Karpas-422 (cell line): ENCODE measurements around the gene EDIL3. TPM values are rescaled to one million over a fixed set of nuclear protein-coding genes. Genes with fewer than 3 reads are reported as not detected.

Experiments used
- DNase-seq: peaks from one replicate; pipeline ENCODE4 v3.0.0-alpha.2; 2015
- H2AFZ ChIP-seq: fragments of 200-600 bp; sonication (generic); 2 replicates; pipeline ENCODE4 v1.6.1; 2014; ENCODE audit warnings: antibody characterized with exemption, low read length, mixed read lengths
- H3K27ac ChIP-seq: fragments of 200-600 bp; sonication (generic); 2 replicates; pipeline ENCODE4 v1.5.1; 2014; ENCODE audit warnings: mild to moderate bottlenecking, low read length, moderate library complexity
- H3K27me3 ChIP-seq: fragments of 200-600 bp; sonication (generic); 2 replicates; pipeline ENCODE4 v1.6.1; 2014; ENCODE audit warnings: low read length, mixed read lengths
- H3K36me3 ChIP-seq: fragments of 200-600 bp; sonication (generic); 2 replicates; pipeline ENCODE4 v1.6.1; 2014; ENCODE audit warnings: low read length, mixed read lengths; ENCODE audit not compliant: insufficient read depth
- H3K4me1 ChIP-seq: fragments of 200-600 bp; sonication (generic); 2 replicates; pipeline ENCODE4 v1.6.1; 2014; ENCODE audit warnings: mild to moderate bottlenecking, low read length, mixed read lengths
- H3K4me2 ChIP-seq: fragments of 200-600 bp; sonication (generic); 2 replicates; pipeline ENCODE4 v1.6.1; 2014; ENCODE audit warnings: low read length, low read depth, mild to moderate bottlenecking; ENCODE audit not compliant: poor library complexity, severe bottlenecking
- H3K4me3 ChIP-seq: fragments of 200-600 bp; sonication (generic); 2 replicates; pipeline ENCODE4 v1.5.1; 2014; ENCODE audit warnings: mild to moderate bottlenecking, antibody characterized with exemption, low read length, mixed read lengths
- H3K79me2 ChIP-seq: fragments of 200-600 bp; sonication (generic); 2 replicates; pipeline ENCODE4 v1.6.1; 2014; ENCODE audit warnings: mild to moderate bottlenecking, low read length, mixed read lengths
- H3K9ac ChIP-seq: fragments of 200-600 bp; sonication (generic); 2 replicates; pipeline ENCODE4 v1.6.0; 2014; ENCODE audit warnings: low read length
- H3K9me2 ChIP-seq: fragments of 200-600 bp; sonication (generic), shearing (Covaris generic); replicated peaks from 2 replicates; pipeline ENCODE4 v1.6.0; 2014; ENCODE audit warnings: mild to moderate bottlenecking, low read length, moderate library complexity; ENCODE audit not compliant: insufficient read depth
- H3K9me3 ChIP-seq: fragments of 300-700, 200-600 bp; sonication (generic); 2 replicates; pipeline ENCODE4 v1.6.1; 2014; ENCODE audit warnings: low read length, mixed read lengths
- H4K20me1 ChIP-seq: fragments of 200-600 bp; sonication (generic); 2 replicates; pipeline ENCODE4 v1.6.1; 2014; ENCODE audit warnings: mild to moderate bottlenecking, antibody characterized with exemption, low read length, low read depth; ENCODE audit not compliant: insufficient read depth
- small RNA-seq: library from RNA; depleted of rRNA; stranded (forward); fragments of <200 nt; gene quantifications from one replicate; pipeline ENCODE3, GENCODE V24; 2014
- total RNA-seq: library from RNA; depleted of rRNA; stranded (reverse); fragments of >200 nt; shearing (Covaris generic); gene quantifications from 2 replicates; pipeline ENCODE4 v1.2.3, GENCODE V29; 2014; ENCODE audit warnings: low replicate concordance

Gene EDIL3
- total RNA-seq, 1 experiment from 2014 or later, result not detected

DNA sequence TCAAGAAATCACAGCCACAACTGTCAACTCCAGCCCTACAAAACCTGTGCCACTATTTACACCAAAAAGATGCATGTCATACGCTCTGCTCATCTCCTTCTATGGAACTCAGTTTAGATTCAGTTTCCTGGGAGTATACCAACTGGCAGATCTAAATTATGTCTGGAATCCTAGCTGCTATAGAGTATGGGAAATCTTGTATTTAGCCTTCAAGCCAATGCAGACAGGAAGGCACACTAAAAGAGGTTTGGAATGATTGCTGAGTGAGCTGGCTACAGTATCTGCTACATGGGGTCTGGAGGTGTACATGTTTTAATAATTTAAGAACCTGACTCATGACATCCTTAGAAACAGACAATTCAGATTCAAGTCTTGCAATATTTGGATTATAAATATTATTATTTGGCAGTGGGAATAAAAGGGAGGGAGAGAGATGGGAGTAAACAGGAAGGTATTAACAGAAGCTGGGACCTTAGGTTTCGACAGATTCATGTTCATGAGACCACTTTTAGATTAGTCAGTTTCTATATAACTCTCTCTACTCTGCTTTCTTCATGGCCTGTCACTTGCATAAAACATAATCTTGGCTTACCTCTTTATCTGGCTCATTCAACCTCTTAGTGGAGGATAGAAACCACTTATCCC, 485.2 kb downstream of the EDIL3 start:
- Histone ChIP-seq H3K27me3 (no peaks in the 10 kb centered on the region), H3K9me2 (0 out of 2 replicates have a peak, but pooled peaks cover 4% of the 10 kb centered on the region), H3K4me1 (no peaks in the 10 kb centered on the region), H3K36me3 (no peaks in the 10 kb centered on the region), H3K9ac (no peak overlapping the region), H3K79me2 (no peaks in the 10 kb centered on the region), H3K9me3 (no peaks in the 10 kb centered on the region), H3K27ac (no peak overlapping the region), H3K4me2 (no peak overlapping the region), H4K20me1 (no peaks in the 10 kb centered on the region), H2AFZ (no peak overlapping the region), H3K4me3 (no peak overlapping the region)
- no peak for DNase-seq

DNA sequence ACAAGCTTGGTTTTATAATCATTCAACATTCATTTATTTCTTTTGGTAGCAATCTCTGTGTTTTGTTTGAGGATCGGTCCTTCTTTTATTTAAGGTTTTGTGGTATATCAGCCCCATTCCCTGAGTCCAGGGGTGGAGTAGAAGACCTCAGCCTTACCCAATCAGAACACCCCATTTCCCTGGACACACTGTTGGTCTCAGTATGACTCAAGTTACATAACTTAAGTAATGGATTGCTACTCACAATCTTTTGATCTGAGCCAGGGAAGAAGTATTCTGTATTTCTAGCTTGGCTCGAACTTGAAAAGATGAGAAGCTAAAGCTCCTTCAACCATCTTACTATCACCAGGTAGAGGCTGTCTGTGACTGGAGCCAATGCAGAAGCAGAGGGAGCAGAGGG, 488.8 kb downstream of the EDIL3 start:
- no peaks in the 10 kb centered on the region for H3K4me1 ChIP-seq
- no peak overlapping the region for H3K4me3 ChIP-seq
- no peaks in the 10 kb centered on the region for H3K79me2 ChIP-seq
- no peak overlapping the region for H3K27ac ChIP-seq
- no peaks in the 10 kb centered on the region for H3K36me3 ChIP-seq
- H2AFZ ChIP-seq, result no peak overlapping the region
- H3K9me3 ChIP-seq, result no peaks in the 10 kb centered on the region
- H3K27me3 ChIP-seq, result no peaks in the 10 kb centered on the region
- H3K9ac ChIP-seq, result no peak overlapping the region
- H3K4me2 ChIP-seq, result no peak overlapping the region
- DNase-seq, result no peak
- H4K20me1 ChIP-seq, result no peaks in the 10 kb centered on the region
- 0 out of 2 replicates have a peak, but pooled peaks cover 4% of the 10 kb centered on the region for H3K9me2 ChIP-seq

DNA sequence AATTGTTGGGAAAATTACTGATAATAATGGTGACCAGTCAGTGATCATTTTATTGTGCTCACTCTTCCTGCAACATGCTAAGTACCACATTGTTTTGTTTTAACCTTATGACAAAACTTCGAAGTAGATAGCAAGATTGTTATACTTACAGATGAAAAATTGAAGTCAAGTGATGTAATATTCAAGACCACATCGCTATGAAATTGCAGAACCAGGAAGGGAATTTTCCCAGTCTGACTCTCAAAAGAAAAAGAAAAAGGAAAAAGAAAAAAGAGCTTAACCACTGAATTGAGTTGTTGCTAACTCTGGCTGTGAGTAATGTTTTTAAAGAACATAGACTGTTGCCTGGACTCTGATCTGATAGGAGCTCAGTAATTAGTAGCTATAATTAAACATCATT, 493.4 kb downstream of the EDIL3 start:
- Histone ChIP-seq H3K79me2 (no peaks in the 10 kb centered on the region), H3K27ac (no peak overlapping the region), H3K4me3 (no peak overlapping the region), H3K9ac (no peak overlapping the region), H3K9me3 (no peaks in the 10 kb centered on the region), H4K20me1 (no peaks in the 10 kb centered on the region), H2AFZ (no peak overlapping the region), H3K4me2 (no peak overlapping the region), H3K27me3 (no peaks in the 10 kb centered on the region), H3K4me1 (no peaks in the 10 kb centered on the region), H3K36me3 (no peaks in the 10 kb centered on the region), H3K9me2 (no peaks in the 10 kb centered on the region)
- no peak for DNase-seq

Small RNA genes within 50 kb of the gene (small RNA-seq; reads per million reads assigned to genes)
- not detected for gene RNU6-448P
